Measurements from ENCODE around the gene SH3PXD2A.

Gene SH3PXD2A

DNA sequence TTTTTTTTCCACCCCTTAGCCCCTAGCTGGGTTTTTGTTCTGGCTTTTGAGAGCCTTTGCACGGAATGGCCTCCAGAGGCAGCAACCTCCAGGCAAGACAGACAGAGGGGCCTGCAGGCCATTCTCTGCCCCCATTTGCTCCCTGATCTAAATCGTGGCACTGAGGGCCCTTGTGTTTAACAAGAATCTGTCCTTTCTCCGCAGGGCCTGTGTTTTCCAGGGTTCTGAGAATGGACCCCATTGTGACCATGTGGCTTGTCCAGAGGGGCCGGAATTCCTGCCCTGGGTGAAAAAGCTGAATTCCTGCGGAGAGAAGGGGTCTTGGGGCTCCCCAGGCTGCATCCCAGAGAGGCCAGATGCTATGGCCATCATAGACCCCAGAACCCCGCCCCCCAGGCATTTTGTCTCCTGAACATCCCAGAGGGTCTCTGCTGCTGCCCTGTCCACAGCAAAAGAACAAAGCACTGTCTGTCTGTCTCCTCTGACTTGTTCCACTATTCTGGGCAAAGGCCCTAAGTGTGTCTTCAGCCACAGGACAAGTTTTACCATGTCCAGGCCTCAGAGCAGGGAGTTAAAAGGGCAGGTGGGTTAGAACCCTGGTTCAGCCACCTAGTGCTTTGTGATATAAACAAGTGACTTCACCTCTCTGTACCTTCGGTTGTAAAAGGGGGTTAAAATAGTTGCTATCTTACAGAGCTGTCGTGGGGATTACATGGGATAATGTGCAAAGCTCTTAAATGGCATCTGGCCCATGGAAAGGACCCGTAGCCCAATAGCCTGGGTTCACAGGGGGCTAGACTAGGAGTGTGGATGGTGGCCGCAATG, 155.6 kb downstream of the SH3PXD2A start:
- no peak for DNase-seq

DNA sequence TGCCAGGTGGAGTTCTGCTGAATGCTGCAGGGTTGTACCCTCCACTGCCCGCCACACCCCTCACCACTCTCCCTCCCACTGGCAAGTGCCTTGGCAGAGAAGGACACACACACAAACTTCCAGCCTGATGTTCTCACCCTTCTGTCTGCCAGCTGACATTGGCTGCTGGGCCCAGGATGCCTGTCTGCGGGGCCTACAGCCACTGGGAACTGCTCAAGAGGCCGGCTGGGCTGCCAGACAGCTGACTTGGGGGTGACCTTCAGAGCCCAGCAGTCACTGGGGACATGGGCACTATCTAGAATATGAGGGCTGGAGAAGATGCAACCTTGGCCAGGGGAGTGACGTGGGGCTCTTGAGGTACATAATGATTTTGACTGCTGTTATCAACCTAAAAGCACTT, 157.1 kb downstream of the SH3PXD2A start:
- DNase-seq, result no peak

DNA sequence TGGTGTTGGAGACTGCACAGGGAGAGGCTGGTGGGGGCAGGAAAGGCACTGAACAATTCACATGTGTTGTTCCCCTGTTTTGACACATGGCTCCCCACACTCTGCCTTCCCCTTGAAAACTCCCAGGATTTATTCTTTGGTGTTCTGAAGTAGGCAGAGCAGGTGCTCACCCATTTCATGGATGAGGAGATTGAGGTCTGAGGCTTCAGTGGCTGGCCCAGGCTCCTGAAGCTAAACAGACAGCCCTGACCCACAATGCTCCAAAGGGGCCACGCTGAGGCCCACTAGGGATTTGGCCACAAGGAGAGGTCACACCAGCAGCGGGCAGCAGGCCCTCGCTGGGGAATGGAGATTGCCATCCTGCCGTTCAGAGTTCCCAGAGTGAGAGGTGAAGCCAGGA, 157.6 kb downstream of the SH3PXD2A start:
- no peak for DNase-seq

DNA sequence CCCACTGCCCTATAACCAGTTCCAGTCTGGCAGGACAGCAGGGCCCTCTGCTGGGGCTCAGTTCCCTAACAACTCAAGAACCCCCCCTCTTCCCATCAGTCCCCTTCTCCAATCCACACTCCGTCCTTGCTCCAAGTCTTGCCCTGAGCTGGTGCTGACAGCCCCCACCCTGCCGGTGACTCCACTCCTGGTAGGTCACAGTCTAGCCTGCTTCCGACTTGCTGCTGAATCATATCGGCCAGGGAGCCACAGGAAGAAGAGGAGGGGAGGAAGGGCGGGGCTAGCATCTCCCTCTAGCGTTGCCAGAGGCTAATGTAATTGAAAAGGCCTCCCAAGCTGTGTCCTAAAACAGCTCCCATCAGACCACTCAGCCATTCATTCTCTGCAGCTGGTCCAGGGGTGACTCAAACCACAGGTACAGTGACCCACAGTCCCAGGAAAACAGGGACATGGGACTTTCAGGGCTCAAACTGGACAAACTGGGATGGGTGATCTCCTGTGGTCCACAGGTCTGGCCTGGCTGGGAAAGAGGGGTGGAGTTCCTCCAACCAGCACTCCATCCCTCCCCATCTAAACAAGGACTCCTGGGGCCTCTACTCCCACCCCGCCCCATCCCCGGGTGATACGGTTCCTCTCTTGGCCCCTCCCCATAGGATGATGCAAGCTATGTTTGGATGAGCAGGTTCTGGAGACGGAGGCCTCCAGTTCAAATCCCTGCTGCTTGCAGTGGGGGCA, 158.8 kb downstream of the SH3PXD2A start:
- peak; percentile 74 for DNase-seq

DNA sequence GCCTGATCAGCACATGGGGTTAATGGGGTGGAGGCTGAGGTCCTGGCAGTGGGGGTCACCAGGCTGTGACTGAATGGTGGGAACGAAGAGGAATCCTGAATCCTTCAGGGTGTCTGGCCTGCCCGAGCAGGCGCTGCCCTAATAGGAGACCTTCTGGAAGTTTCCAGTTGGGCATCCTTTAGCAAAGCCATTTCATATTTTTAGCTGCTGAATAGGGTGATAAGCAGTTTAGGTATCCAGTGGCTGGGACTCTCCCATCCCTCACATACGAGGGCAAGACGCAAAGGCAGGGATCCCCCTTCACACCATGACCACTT, 159.3 kb downstream of the SH3PXD2A start:
- DNase-seq, result no peak

DNA sequence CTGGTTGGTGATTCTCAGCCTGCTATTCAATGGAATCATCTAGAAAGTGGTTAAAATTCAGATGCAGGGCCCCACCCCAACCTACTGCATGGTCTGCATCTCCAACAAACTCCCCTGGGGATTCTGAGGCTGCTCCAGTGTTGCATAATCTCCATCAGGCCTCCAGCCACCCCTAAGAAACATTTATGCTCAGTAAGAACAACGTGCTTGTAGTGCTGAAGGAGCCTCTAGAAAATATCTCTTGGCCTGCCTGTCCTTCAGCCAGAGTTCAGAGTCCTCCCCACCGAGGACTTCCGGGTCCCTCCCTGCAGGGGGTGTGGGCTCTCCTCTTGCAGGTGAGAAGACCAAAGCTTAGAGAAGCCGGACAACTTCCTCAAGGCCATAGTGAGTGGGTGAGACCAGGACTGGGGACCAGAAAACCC, 159.8 kb downstream of the SH3PXD2A start:
- peak; percentile 48 for DNase-seq

DNA sequence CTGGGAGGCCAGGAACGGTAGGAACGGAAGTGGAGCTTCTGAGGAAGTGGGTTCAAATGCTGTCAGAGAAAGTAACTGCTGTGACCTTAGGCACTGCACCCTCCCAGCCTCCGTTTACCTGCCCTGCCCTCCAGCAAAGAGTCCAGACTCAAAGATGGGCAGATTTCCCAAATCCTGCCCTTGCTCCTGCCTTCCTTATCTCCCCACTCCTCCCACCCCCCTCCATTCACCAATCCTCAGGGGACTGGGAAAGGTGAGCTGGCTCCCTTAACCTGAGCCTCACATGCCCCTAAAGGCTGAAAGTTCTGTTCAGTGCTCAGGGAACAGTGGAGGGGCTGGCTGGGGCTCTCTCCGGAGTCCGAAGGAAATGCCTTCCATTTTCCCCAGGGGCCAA, 161.6 kb downstream of the SH3PXD2A start:
- no peak for DNase-seq

DNA sequence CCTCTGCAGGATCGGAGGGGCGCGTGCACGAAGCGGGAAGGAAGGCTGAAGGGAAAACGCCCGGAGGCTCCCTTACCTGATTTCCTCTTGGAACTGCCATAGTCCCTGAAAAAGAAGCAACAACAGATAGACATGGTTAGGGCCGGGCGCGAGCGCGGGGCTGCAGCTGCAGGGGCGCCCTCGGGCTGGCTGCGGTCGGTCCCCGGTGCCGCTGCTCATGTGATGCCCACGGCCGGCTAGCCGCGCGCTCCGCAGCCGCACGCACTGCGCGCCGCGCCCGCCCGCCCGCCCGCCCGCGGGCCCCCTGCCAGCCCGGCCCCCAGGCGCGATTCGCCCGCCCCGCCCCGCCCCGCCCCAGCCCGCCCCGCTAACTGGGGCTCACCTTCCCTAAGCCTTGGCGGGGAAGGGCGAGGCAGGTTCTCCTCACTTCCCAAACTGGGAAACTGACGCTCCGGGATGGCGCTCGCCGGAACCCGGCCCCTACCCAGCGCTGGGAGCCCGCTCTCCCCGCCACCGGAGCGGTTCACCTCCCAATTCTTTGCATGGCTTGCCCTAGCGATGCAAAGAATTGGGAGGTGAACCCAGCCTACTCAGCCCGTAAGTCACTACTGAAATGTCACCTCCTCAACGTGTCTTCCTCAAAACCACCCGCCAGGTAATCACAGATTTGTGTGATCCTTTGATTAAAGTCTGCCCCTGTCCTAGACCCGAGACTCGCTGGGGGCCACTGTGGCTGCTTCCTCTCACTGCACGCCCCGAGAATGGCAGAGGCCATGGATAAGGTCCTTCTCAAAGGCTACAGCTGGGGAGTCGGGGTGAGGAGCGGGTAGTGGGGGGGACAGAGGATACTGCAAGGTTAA, 162.2 kb downstream of the SH3PXD2A start:
- DNase-seq, result no peak

DNA sequence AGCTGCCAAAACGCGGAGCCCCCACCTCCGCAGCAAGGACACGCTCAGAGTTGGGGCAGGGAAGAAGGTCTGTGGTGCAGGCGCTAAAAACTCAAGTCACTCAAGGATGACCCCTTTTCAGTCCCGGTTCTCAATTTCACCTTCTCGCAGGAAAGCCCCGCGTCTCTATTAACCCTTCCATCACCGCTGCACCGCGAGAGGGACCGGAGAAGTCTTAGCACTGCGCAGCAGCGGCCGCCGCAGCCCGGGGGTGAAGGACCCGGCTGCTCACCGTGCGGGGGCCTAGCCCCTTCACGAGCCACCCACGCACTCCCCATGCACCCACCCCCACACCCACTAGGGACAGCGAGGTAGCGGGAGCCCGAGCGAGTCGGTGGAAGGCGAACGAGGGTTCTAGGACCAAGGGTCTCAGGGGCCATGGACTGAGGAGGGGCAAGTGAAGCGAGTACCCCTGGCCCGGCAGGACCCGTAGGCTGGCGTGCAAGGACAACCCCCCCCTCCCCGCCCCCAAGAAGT, 162.9 kb downstream of the SH3PXD2A start:
- DNase-seq, result no peak

DNA sequence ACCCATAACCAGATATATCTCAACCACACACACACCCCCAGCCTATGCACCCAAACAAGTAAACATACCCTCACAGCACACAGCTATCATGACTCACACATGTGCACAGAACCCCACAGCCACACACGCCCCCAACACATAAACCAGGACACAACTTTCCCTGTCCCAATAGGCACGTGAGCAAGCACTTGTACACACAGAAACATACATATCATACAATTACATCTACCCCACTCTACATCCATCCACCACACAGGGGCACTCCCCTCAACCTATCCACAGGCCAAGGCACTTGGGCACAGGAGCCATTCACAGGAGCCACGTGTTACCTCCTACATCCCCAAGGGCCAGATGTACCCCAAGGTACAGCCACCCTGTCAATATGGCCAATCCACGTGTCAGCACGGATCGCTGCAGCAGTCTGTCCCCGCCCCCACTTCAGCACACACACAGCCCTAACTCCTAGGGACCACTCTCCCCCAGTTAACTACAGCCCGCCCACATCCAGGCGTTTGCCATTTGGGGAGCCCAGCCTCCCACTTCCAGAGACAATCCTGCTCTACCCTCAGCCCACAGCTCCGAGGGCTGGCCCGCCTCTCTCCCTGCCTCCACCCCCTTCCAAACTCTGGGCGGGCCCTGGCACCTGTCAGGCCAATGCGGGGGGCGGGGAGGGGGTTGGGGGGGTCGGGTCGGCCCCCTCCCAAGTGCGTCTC, 163.5 kb downstream of the SH3PXD2A start:
- no peak for DNase-seq

DNA sequence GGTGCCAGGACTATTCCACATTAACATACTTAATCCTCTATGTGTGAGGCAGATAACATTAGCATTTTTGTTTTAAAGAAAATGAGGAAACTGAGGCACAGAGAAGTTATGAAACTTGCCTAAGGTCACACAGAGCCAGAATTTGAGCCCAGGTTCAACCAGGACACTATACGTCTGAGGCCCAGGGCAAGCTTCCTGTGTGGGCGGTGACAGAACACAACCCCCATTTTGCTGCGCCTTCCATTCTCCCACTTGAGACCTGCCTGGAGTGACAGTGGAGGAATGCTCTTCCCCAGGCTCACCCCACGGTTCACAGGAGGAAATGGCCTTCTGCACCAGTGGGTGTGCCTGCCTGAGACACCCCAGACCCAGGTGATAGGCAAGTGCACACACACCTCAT, 164.1 kb downstream of the SH3PXD2A start:
- no peak for DNase-seq

DNA sequence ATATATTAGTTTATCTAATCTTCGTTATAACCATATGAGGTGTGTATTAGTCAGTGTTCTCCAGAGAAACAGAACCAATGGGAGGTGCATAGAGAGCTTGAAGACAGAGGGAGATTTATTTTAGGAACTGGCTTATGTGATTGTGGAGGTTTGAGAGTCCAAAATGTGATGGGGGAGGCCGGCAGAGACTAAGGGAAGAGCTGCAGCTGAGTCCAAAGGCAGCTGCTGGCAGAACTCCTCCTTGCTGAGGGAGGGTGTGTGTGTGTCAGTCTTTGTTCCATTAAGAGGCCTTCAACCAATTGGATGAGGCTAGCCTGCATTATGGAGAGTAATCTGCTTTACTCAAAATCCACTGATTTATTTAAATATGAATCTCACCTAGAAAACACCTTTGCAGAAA, 165.1 kb downstream of the SH3PXD2A start:
- no peak for DNase-seq

DNA sequence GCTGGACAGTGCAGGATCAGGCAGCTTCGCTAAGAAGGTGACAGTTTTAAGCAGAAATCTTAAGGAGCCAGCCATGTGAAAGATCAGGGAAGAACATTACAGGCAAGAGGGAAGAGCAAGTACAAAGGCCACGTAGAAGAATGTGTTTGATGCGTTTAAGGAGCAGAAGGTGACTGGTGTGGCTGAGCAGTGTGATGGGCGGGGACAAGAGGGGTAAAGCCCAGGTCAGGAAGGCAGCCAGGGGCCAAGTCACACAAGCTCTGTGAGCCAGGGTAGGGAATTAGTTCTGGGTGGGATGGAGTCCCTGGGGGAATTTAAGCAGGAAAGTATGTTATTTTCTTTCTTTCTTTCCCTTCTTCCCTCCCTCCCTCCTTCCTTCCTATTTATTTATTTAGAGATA, 166.9 kb downstream of the SH3PXD2A start:
- DNase-seq, result no peak

DNA sequence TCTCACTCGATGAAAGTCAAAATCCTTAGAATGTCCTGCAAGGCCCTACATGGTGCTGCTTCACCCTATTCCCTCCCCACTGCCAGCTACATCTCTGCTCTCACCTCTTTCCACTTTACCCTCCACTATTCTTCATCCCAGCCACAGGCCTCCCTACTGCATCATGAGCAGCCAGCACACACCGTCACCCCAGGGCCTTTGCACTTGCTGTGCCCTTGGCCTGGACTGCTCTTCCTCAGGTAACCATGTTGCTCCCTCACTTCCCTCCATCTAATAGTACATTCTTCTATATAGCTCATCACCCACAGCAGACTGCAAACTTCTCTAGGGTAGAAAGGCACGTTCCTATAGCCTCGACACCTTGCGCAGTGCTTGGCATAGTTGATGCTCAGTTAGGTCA, 167.7 kb downstream of the SH3PXD2A start:
- DNase-seq, result no peak

DNA sequence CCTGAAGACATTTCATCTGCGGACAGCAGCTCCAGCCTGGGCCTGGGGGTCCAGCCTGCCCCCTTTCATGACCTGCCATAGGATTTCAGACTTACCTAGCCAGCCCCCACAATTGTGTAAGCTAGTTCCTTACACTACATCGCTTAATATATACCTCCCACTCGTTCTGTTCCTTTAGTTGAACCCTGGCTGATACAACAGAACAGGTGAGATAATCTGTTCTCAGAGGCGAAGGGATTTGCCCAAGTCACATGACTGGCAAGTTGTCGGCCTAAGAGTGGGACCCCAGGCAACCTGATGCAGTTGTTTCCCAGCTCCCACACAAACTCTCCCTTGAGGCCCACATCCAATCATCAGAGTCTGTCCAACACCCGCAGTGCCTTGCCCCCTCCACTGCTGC, 168.2 kb downstream of the SH3PXD2A start:
- DNase-seq, result no peak

DNA sequence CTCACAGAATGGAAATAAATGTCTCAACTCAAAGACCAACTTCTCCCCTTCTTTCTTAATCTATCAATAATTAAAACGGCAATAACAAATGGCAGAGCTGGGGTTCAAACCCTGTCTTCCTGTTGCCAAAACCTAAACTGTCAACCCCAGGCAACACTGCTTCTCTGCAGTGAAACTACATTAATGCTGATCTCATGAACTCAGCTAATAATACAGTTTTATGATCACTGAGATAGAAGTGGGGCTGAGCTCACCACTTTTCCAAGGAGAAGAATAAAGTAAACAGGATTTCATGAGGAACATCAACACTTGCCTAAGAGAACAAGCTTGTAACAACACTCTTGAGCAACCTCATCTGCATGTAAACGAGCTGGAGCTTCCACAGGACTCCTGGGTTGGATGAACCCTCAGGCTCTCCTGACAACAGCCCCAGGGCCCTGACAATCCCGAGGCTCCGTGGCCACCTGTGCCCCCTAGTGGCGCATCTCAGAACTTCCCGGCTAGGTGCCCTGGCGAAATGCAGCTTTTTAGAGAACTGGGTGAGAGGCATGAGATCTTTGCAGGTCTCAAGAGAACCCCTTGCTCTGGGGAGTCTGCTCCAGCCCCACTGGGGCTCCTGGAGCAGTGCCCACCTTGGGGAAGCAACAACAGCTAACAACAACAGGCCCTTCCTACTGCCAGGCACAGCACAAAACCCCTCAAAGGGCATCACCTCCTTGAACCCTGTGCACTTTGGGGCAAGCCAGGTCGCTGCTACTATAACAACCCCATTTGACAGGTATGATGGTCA, 169.3 kb downstream of the SH3PXD2A start:
- peak; percentile 56 for DNase-seq

DNA sequence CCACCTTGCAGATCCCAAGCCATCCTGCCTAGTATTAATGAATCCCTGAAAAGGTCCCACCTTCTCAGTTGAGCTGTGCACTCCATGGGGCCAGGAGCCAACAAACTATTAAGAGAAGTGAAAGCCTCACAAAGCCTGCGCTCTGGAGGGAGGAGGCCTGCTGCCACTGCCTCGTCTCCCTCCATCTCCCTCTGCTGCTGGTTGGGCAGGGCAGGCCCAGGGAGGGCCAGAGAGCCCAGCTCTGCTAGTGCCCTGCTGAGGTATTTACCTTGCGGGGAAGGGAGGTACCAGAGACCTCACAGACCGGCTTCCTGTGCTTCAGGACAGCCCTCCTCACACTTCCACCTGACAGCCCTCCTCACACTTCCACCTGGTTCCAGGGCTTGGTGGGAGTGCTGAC, 171.5 kb downstream of the SH3PXD2A start:
- peak; percentile 31 for DNase-seq

DNA sequence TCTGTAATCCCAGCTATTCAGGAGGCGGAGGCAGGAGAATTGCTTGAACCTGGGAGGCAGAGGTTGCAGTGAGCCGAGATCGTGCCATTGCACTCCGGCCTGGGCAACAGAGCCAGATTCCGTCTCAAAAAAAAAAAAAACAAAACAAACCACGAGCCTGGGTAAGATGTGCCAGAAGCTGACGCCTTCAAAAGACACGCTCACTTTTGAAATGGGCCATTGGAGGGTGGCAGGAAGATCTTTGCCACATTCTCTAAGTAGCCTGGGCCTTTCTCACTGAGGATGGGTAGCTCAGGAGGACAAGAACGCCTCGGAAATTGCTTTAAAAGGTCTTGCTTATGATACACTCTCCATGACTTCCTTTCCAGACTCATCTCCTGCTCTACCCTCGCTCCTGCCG, 172.7 kb downstream of the SH3PXD2A start:
- no peak for DNase-seq

DNA sequence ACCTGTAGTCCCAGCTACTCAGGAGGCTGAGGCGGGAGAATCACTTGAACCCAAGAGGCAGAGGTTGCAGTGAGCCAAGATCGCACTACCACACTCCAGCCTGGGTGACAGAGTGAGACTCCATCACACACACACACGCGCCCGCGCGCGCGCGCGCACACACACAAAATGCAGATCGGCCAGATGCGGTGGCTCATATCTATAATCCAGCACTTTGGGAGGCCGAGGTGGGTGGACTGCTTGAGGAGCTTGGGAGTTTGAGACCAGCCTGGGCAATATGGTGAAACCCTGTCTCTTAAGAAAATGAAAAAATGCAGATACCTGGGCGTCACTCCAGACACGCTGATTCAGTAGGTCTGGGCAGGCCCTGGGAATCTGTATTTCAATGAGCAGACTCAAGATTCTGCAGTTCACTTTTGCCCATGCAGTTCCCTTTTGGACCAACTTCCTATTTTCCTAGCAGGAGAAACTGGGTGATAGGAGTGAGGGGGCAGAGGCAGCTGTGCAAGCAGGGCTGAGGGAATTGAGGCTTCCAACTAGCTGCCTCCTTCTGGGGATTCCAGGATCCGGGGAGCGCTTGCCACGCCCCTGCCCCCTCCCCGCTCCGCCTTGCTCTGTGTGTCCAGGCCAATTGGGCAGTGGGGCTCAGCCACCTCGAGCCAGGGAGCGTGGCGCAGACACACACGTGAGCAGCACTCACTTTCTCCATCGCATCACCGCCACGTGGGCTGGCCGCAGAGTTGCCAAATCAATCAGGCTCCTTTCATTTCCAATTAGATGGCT, 173.6 kb downstream of the SH3PXD2A start:
- no peak for DNase-seq

DNA sequence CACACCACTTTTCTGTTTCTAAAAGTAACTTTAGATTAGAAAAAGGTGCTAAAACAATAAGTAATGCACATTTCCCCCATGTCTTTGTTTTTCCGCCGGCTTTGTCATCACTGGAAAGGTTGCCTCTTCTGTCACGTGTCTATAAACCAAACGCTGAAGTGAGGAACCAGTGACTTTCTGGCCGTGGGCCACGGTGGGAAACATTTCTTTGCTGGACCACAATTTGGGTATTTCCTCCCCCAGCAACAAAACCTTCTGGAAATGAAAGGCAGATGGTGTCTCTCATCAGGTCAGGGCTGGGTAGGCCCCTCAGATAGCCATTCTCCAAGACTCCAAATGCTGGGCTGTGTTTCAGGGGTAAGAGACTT, 174.5 kb downstream of the SH3PXD2A start:
- no peak for DNase-seq

Measured in MV-4-11 (cell line).